MM.1S (cell line): ENCODE measurements around the gene HMGN1.
A peak's percentile ranks its signal among the peaks of the same experiment; 100 is the strongest.

Experiments used
- DNase-seq: peaks from one replicate; pipeline ENCODE4 v3.0.0-alpha.2; 2015
- H2AFZ ChIP-seq: fragments of 300-600 bp; sonication (generic); 2 replicates; pipeline ENCODE4 v1.6.0; 2016; ENCODE audit warnings: antibody characterized with exemption, low read length
- H3F3A ChIP-seq: fragments of 300-600 bp; sonication (generic); 2 replicates; pipeline ENCODE4 v1.6.1; 2016; ENCODE audit warnings: mild to moderate bottlenecking, antibody characterized with exemption, low read length, moderate library complexity, mixed read lengths; ENCODE audit not compliant: insufficient read depth
- H3K27ac ChIP-seq: fragments of 300-600 bp; sonication (generic); 2 replicates; pipeline ENCODE4 v1.5.1; 2016; ENCODE audit warnings: mild to moderate bottlenecking, low read length
- H3K27me3 ChIP-seq: fragments of 300-600 bp; sonication (generic); replicated peaks from 2 replicates; pipeline ENCODE4 v1.6.0; 2016; ENCODE audit warnings: low read length; ENCODE audit not compliant: insufficient read depth
- H3K36me3 ChIP-seq: fragments of 300-600 bp; sonication (generic); replicated peaks from 2 replicates; pipeline ENCODE4 v1.6.1; 2016; ENCODE audit warnings: mild to moderate bottlenecking, low read length, mixed read lengths; ENCODE audit not compliant: insufficient read depth
- H3K4me1 ChIP-seq: fragments of 300-600 bp; sonication (generic); 2 replicates; pipeline ENCODE4 v1.6.1; 2016; ENCODE audit warnings: low read length, mixed read lengths
- H3K4me2 ChIP-seq: fragments of 300-600 bp; sonication (generic); 2 replicates; pipeline ENCODE4 v1.6.0; 2016; ENCODE audit warnings: low read depth, low read length
- H3K4me3 ChIP-seq: fragments of 300-600 bp; sonication (generic); 2 replicates; pipeline ENCODE4 v1.5.1; 2016; ENCODE audit warnings: low read length, mixed read lengths
- H3K79me2 ChIP-seq: fragments of 300-600 bp; sonication (generic); 2 replicates; pipeline ENCODE4 v1.6.1; 2016; ENCODE audit warnings: mixed run types, low read length, mixed read lengths
- H3K9ac ChIP-seq: fragments of 300-600 bp; sonication (generic); 2 replicates; pipeline ENCODE4 v1.6.1; 2016; ENCODE audit warnings: low read length, mixed read lengths
- H3K9me2 ChIP-seq: fragments of 300-600 bp; sonication (generic); replicated peaks from 2 replicates; pipeline ENCODE4 v1.6.1; 2016; ENCODE audit warnings: mild to moderate bottlenecking, low read length, mixed read lengths; ENCODE audit not compliant: insufficient read depth
- H3K9me3 ChIP-seq: fragments of 300-600 bp; sonication (generic); replicated peaks from 2 replicates; pipeline ENCODE4 v1.6.1; 2016; ENCODE audit warnings: mild to moderate bottlenecking, low read length, mixed read lengths; ENCODE audit not compliant: insufficient read depth
- H4K20me1 ChIP-seq: fragments of 300-600 bp; sonication (generic); 2 replicates; pipeline ENCODE4 v1.6.1; 2016; ENCODE audit warnings: mild to moderate bottlenecking, low read length, moderate library complexity, mixed read lengths; ENCODE audit not compliant: insufficient read depth
- EZH2 ChIP-seq: fragments of 300-600 bp; sonication (generic); optimal IDR thresholded peaks from 2 replicates; pipeline ENCODE3; 2017; ENCODE audit warnings: low read depth, mild to moderate bottlenecking, antibody characterized with exemption, low read length, mixed read lengths
- EZH2phosphoT487 ChIP-seq: fragments of 300-600 bp; sonication (generic); IDR thresholded peaks from 2 replicates; pipeline ENCODE4 v1.6.1; 2018; ENCODE audit warnings: antibody characterized with exemption, low read length
- TF ChIP-seq, protein P1 (sequence below): fragments of 300-600 bp; sonication (generic); IDR thresholded peaks from 2 replicates; pipeline ENCODE4 v1.5.1; 2016; ENCODE audit warnings: antibody characterized with exemption, low read length, mixed read lengths

Gene HMGN1

GRCh38 chr21:39387461-39388037 is 38.7 kb upstream of the HMGN1 start:
- Histone ChIP-seq H3K36me3 (no peaks in the 10 kb centered on the region), H2AFZ (peak overlapping the region; percentile 83), H3K9ac (peak overlapping the region; percentile 14; the same call in 1 of the 2 replicates), H3K27ac (no peak overlapping the region; the same call in 1 of the 2 replicates), H3K79me2 (peaks cover 26% of the 10 kb centered on the region), H3K27me3 (no peaks in the 10 kb centered on the region), H3K4me2 (peak overlapping the region; percentile 82; the same call in 1 of the 2 replicates), H3K4me3 (peak overlapping the region; percentile 44), H4K20me1 (no peaks in the 10 kb centered on the region), H3K9me2 (no peaks in the 10 kb centered on the region), H3K4me1 (peaks cover 4% of the 10 kb centered on the region; the same call in 1 of the 2 replicates), H3K9me3 (no peaks in the 10 kb centered on the region), H3F3A (peaks cover 6% of the 10 kb centered on the region; the same call in 1 of the 2 replicates)
- TF ChIP-seq, protein P1, sequence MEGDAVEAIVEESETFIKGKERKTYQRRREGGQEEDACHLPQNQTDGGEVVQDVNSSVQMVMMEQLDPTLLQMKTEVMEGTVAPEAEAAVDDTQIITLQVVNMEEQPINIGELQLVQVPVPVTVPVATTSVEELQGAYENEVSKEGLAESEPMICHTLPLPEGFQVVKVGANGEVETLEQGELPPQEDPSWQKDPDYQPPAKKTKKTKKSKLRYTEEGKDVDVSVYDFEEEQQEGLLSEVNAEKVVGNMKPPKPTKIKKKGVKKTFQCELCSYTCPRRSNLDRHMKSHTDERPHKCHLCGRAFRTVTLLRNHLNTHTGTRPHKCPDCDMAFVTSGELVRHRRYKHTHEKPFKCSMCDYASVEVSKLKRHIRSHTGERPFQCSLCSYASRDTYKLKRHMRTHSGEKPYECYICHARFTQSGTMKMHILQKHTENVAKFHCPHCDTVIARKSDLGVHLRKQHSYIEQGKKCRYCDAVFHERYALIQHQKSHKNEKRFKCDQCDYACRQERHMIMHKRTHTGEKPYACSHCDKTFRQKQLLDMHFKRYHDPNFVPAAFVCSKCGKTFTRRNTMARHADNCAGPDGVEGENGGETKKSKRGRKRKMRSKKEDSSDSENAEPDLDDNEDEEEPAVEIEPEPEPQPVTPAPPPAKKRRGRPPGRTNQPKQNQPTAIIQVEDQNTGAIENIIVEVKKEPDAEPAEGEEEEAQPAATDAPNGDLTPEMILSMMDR: no peak
- TF ChIP-seq EZH2: no peak
- TF ChIP-seq EZH2phosphoT487: no peak
- peak; percentile 80 for DNase-seq

GRCh38 chr21:39386899-39387298 is 38.0 kb upstream of the HMGN1 start:
- no peak overlapping the region for H3K4me3 ChIP-seq
- no peak overlapping the region for H2AFZ ChIP-seq
- H3K36me3 ChIP-seq: no peaks in the 10 kb centered on the region
- H3F3A ChIP-seq: peaks cover 6% of the 10 kb centered on the region; the same call in 1 of the 2 replicates
- peaks cover 4% of the 10 kb centered on the region; the same call in 1 of the 2 replicates for H3K4me1 ChIP-seq
- H3K27ac ChIP-seq: no peak overlapping the region
- peaks cover 29% of the 10 kb centered on the region for H3K79me2 ChIP-seq
- H3K9me3 ChIP-seq: no peaks in the 10 kb centered on the region
- H3K4me2 ChIP-seq: no peak overlapping the region
- no peaks in the 10 kb centered on the region for H4K20me1 ChIP-seq
- TF ChIP-seq EZH2 (no peak), EZH2phosphoT487 (no peak)
- TF ChIP-seq, protein P1: no peak
- H3K27me3 ChIP-seq: no peaks in the 10 kb centered on the region
- no peaks in the 10 kb centered on the region for H3K9me2 ChIP-seq
- DNase-seq: no peak
- H3K9ac ChIP-seq: no peak overlapping the region

DNA sequence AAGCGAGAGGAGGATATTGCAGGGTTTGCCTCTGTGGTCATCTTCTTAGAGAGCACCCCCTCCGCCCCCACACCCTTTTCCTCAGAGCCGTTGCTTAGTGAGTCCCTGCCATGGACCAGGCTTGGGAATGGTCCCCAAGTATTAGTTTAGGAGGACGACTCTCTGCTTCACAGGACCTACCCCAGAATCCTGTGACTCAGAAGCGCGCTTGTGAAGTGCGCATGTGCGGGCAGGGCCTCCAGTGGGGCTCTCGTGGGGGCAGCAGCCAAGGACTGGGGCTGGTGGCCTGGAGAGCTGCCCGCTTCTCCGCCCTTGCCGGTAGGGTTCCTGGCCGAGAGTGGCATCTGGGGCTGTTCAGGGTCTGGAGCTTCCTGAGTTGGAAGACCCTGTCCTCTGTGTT is 37.3 kb upstream of the HMGN1 start:
- no peak overlapping the region for H3K27ac ChIP-seq
- no peaks in the 10 kb centered on the region for H3K36me3 ChIP-seq
- H3K9me2 ChIP-seq: no peaks in the 10 kb centered on the region
- DNase-seq: no peak
- peaks cover 31% of the 10 kb centered on the region for H3K79me2 ChIP-seq
- no peak overlapping the region for H3K4me2 ChIP-seq
- no peaks in the 10 kb centered on the region for H3K27me3 ChIP-seq
- no peak overlapping the region for H2AFZ ChIP-seq
- H3K4me1 ChIP-seq: peaks cover 6% of the 10 kb centered on the region; the same call in 1 of the 2 replicates
- H3F3A ChIP-seq: peaks cover 6% of the 10 kb centered on the region; the same call in 1 of the 2 replicates
- TF ChIP-seq EZH2: no peak
- TF ChIP-seq, protein P1: no peak
- TF ChIP-seq EZH2phosphoT487: no peak
- no peaks in the 10 kb centered on the region for H4K20me1 ChIP-seq
- no peak overlapping the region for H3K9ac ChIP-seq
- H3K4me3 ChIP-seq: no peak overlapping the region
- no peaks in the 10 kb centered on the region for H3K9me3 ChIP-seq
